Inferior parietal cortex (tissue), 1 donor: ENCODE data around the gene ABCA3.

Experiments
- DNase-seq: peaks from one replicate; pipeline ENCODE4 v3.0.0-alpha.2; 2016; ENCODE audit errors: extremely low spot score

ABCA3 gene

GRCh38 chr16:2357331-2357730, 16.8 kb upstream of the ABCA3 start:
- no peak for DNase-seq

GRCh38 chr16:2350500-2350899, 10.0 kb upstream of the ABCA3 start:
- DNase-seq, result no peak

- DNase-seq, result no peak
Observed at GRCh38 chr16:2343211-2343610, 2.7 kb upstream of the ABCA3 start.

GRCh38 chr16:2341456-2342447, 1.2 kb upstream of the ABCA3 start:
- DNase-seq, result no peak

- peak; percentile 65 for DNase-seq
Observed at GRCh38 chr16:2339521-2340484, 725 bp downstream of the ABCA3 start.

GRCh38 chr16:2337431-2338296, 2.9 kb downstream of the ABCA3 start:
- no peak for DNase-seq

GRCh38 chr16:2335286-2335895, 5.1 kb downstream of the ABCA3 start:
- no peak for DNase-seq

GRCh38 chr16:2333772-2334379, 6.7 kb downstream of the ABCA3 start:
- no peak for DNase-seq

GRCh38 chr16:2333231-2333630, 7.3 kb downstream of the ABCA3 start:
- DNase-seq, result no peak

- no peak for DNase-seq
Observed at GRCh38 chr16:2331931-2332267, 8.6 kb downstream of the ABCA3 start.

GRCh38 chr16:2331199-2331930, 9.2 kb downstream of the ABCA3 start:
- no peak for DNase-seq

- DNase-seq, result no peak
Observed at GRCh38 chr16:2329532-2329931, 11.0 kb downstream of the ABCA3 start.

- DNase-seq, result no peak
Observed at GRCh38 chr16:2328428-2328827, 12.1 kb downstream of the ABCA3 start.

GRCh38 chr16:2326191-2326590, 14.3 kb downstream of the ABCA3 start:
- no peak for DNase-seq

GRCh38 chr16:2325791-2326190, 14.7 kb downstream of the ABCA3 start:
- DNase-seq, result no peak

GRCh38 chr16:2325181-2325580, 15.3 kb downstream of the ABCA3 start:
- DNase-seq, result no peak

GRCh38 chr16:2324296-2324859, 16.1 kb downstream of the ABCA3 start:
- DNase-seq, result no peak

GRCh38 chr16:2323701-2324100, 16.8 kb downstream of the ABCA3 start:
- no peak for DNase-seq

GRCh38 chr16:2319606-2320005, 20.9 kb downstream of the ABCA3 start:
- no peak for DNase-seq
